HG03139 (cell line): ENCODE measurements around the gene SORT1.

Experiments used
- ATAC-seq: cut with Tn5 transposase; IDR thresholded peaks from one replicate; pipeline ENCODE4 v1.9.1; 2021; ENCODE audit not compliant: unreplicated experiment

Gene SORT1

GRCh38 chr1:109277434-109278204, 120.1 kb downstream of the SORT1 start:
- ATAC-seq = peak; percentile 72

DNA sequence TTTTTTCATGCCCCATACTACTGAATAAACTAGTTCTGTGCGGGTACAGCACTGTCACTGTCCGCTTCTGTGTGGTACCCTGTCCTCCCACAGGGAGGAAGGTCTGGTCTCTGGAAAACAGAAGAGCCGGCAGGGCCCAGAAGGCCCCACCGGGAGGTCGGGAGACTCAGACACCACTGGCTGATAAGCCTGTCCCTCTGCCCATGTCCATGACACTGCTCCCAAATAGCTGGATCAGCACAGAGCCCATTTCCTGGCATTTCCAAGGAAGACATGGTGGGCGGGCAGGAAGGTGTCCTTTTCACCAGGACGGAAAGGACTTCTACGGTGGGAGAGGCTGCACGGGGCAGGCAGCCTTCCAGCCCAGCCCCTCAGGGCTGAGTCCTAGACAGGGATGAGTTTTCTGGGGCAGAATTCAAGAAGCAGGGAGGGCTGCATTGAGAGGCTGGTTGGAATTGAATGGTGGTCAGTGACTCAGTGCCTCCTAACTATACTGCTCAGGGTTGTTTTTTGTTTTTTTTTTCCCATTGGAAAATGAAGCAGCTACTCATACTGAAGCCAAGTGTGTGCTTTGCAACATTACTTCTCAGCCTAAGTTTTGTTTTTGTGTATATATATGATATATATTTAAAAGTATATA, 121.9 kb downstream of the SORT1 start:
- no peak for ATAC-seq

DNA sequence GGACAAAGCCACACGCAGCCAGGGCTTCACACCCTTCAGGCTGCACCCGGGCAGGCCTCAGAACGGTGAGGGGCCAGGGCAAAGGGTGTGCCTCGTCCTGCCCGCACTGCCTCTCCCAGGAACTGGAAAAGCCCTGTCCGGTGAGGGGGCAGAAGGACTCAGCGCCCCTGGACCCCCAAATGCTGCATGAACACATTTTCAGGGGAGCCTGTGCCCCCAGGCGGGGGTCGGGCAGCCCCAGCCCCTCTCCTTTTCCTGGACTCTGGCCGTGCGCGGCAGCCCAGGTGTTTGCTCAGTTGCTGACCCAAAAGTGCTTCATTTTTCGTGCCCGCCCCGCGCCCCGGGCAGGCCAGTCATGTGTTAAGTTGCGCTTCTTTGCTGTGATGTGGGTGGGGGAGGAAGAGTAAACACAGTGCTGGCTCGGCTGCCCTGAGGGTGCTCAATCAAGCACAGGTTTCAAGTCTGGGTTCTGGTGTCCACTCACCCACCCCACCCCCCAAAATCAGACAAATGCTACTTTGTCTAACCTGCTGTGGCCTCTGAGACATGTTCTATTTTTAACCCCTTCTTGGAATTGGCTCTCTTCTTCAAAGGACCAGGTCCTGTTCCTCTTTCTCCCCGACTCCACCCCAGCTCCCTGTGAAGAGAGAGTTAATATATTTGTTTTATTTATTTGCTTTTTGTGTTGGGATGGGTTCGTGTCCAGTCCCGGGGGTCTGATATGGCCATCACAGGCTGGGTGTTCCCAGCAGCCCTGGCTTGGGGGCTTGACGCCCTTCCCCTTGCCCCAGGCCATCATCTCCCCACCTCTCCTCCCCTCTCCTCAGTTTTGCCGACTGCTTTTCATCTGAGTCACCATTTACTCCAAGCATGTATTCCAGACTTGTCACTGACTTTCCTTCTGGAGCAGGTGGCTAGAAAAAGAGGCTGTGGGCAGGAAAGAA, 122.9 kb downstream of the SORT1 start:
- ATAC-seq = no peak

GRCh38 chr1:109273570-109274288, 124.0 kb downstream of the SORT1 start:
- ATAC-seq = no peak

- ATAC-seq = no peak
These were observed 124.7 kb downstream of the SORT1 start for GRCh38 chr1:109272831-109273547.

- no peak for ATAC-seq
These were observed 125.5 kb downstream of the SORT1 start for GRCh38 chr1:109272021-109272799.

DNA sequence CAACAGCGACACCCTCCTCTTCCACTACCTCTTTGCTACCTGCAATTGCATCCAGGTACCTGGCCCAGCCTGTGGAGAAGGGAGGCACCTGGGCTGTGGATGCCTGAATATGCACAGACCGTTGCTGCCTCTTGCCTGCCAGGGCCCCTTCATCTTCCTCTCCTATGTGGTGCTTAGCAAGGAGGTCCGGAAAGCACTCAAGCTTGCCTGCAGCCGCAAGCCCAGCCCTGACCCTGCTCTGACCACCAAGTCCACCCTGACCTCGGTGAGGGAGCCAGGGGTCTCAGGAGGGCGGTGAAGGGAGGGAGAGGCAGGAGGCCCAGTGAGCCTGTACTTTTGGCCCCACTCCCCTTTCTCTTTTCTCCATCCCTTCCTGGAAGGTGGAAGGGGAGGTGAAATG, 126.3 kb downstream of the SORT1 start:
- no peak for ATAC-seq

GRCh38 chr1:109270623-109271317, 126.9 kb downstream of the SORT1 start:
- no peak for ATAC-seq

DNA sequence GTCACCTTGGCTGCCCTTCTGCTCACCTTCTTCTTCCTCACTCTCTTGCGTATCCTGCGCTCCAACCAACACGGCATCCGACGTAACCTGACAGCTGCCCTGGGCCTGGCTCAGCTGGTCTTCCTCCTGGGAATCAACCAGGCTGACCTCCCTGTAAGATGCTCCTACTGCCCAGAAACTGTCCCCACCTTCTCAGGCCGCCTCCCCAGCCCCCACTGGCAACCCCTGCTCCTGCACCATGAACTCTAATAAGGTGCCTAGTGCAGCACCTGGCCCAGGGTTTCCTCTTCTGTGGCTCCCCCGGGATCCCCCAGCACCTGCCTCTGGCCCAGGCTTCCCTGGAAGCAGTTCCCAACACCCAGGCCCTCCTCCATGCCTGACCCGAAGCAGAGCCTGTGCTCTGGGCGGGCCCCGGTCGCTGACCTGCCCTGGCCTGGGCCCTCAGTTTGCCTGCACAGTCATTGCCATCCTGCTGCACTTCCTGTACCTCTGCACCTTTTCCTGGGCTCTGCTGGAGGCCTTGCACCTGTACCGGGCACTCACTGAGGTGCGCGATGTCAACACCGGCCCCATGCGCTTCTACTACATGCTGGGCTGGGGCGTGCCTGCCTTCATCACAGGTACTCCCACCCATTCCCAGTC, 127.6 kb downstream of the SORT1 start:
- no peak for ATAC-seq

DNA sequence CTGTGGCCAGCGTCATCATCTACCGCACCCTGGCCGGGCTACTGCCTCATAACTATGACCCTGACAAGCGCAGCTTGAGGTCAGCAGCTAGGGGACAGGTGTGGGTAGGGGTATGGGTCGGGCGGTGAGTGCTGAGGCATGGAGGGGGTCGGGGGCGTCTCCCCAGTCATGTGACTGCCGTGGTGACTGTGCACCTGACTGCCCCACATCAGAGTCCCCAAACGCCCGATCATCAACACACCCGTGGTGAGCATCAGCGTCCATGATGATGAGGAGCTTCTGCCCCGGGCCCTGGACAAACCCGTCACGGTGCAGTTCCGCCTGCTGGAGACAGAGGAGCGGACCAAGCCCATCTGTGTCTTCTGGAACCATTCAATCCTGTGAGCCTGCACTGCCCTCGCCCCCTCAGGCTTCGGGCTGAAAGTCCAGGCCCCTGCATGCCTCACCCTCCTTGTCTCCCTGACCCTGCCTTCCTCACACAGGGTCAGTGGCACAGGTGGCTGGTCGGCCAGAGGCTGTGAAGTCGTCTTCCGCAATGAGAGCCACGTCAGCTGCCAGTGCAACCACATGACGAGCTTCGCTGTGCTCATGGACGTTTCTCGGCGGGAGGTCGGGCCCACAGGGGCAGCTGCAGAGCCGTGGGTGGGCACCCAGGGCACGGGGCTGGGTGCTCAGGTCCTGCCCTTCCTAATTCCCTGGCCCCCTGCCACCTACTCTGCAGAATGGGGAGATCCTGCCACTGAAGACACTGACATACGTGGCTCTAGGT, 128.3 kb downstream of the SORT1 start:
- ATAC-seq = no peak

- ATAC-seq = no peak
These were observed 129.1 kb downstream of the SORT1 start for GRCh38 chr1:109268431-109269211.

- no peak for ATAC-seq
These were observed 129.9 kb downstream of the SORT1 start for GRCh38 chr1:109267743-109268300.

DNA sequence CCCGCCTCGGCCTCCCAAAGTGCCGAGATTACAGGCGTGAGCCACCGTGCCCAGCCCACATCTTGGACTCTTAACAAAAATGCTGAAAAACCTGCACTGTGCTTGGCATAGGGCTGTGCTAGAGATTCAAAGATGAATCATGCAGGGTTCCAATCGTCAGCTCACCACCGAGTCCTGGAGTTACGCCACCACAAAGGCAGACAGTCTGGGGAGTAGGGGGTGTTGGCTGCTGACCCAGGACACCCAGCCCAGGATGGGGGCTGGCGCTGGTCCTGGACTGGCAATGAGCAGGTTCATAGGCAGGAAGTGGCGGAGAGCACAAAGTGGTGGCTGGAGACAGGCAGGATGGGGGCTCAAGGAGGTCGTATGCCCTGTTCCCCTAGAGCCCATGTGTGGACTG, 130.8 kb downstream of the SORT1 start:
- ATAC-seq = no peak

DNA sequence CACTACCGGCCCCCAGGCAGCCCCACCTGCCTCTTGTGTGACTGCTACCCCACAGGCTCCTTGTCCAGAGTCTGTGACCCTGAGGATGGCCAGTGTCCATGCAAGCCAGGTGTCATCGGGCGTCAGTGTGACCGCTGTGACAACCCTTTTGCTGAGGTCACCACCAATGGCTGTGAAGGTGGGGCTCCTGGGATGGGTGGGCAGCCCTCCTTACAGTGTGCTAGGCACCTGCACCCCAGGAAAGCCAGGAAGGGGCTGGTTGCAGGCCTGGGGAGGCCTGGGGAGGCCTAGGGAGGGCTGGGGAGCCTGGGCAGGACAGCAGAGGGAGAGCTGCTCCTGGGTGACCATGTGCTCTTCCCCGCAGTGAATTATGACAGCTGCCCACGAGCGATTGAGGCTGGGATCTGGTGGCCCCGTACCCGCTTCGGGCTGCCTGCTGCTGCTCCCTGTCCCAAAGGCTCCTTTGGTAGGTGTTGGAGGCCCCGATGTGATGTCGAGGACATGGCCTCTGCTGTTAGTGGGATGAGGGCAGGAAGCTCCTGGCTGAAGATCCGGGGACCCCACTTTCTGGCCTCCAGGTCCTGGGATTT, 131.9 kb downstream of the SORT1 start:
- no peak for ATAC-seq

- no peak for ATAC-seq
These were observed 132.7 kb downstream of the SORT1 start for GRCh38 chr1:109265016-109265415.

- no peak for ATAC-seq
These were observed 133.4 kb downstream of the SORT1 start for GRCh38 chr1:109264379-109264755.
